Calu3 (cell line): ENCODE results near the gene CHD3. TPM values are rescaled to one million over a fixed set of nuclear protein-coding genes. Genes with fewer than 3 reads are reported as not detected.
A peak's percentile ranks its signal among the peaks of the same experiment; 100 is the strongest.

Source experiments
- BruUV-seq: library from RNA; stranded (reverse); fragments of 400-500 nt; replicated peaks from 2 replicates; lab custom pipeline; 2021; lab: Mats Ljungman, UMichigan
- CTCF ChIA-PET: fragments of 300-600 bp; sonication (Branson Sonifier 250); formaldehyde crosslinking; loops from one replicate; lab custom pipeline; 2022; ENCODE audit warnings: antibody characterized with exemption; lab: Charles Lee
- DNase-seq: peaks from one replicate; pipeline ENCODE4 v3.0.0; 2022
- H3K27ac Mint-ChIP-seq: one replicate; pipeline ENCODE4 v1.8.0; 2022; ENCODE audit warnings: mixed read lengths; ENCODE audit not compliant: unreplicated experiment
- H3K27me3 Mint-ChIP-seq: one replicate; pipeline ENCODE4 v1.8.0; 2022; ENCODE audit warnings: mixed read lengths; ENCODE audit not compliant: unreplicated experiment
- H3K36me3 Mint-ChIP-seq: one replicate; pipeline ENCODE4 v1.8.0; 2022; ENCODE audit warnings: mild to moderate bottlenecking, moderate library complexity, mixed read lengths; ENCODE audit not compliant: insufficient read depth, unreplicated experiment
- H3K4me1 Mint-ChIP-seq: one replicate; pipeline ENCODE4 v1.8.0; 2022; ENCODE audit warnings: mild to moderate bottlenecking, low read depth, mixed read lengths; ENCODE audit not compliant: unreplicated experiment
- H3K4me3 Mint-ChIP-seq: one replicate; pipeline ENCODE4 v1.8.0; 2022; ENCODE audit warnings: mild to moderate bottlenecking, low read depth, moderate library complexity, mixed read lengths; ENCODE audit not compliant: unreplicated experiment
- H3K9me3 Mint-ChIP-seq: one replicate; pipeline ENCODE4 v1.8.0; 2022; ENCODE audit warnings: low read depth, mixed read lengths; ENCODE audit not compliant: unreplicated experiment
- intact Hi-C: fragments of 100-400 bp; cut with micrococcal nuclease; formaldehyde crosslinking; loops from one replicate; pipeline ENCODE4 v1.10.0; 2022; ENCODE audit not compliant: unreplicated experiment
- total RNA-seq: library from RNA; stranded (reverse); gene quantifications from 2 replicates; pipeline ENCODE4 v1.2.3, GENCODE V29; 2022
- TF ChIP-seq, protein P1 (sequence below): fragments of 200-600 bp; IDR thresholded peaks from one replicate; pipeline ENCODE4 v1.8.0; 2022; ENCODE audit warnings: antibody characterized with exemption; ENCODE audit not compliant: unreplicated experiment

The CHD3 gene
- total RNA-seq, 1 experiment from 2014 or later: 116 TPM

DNA sequence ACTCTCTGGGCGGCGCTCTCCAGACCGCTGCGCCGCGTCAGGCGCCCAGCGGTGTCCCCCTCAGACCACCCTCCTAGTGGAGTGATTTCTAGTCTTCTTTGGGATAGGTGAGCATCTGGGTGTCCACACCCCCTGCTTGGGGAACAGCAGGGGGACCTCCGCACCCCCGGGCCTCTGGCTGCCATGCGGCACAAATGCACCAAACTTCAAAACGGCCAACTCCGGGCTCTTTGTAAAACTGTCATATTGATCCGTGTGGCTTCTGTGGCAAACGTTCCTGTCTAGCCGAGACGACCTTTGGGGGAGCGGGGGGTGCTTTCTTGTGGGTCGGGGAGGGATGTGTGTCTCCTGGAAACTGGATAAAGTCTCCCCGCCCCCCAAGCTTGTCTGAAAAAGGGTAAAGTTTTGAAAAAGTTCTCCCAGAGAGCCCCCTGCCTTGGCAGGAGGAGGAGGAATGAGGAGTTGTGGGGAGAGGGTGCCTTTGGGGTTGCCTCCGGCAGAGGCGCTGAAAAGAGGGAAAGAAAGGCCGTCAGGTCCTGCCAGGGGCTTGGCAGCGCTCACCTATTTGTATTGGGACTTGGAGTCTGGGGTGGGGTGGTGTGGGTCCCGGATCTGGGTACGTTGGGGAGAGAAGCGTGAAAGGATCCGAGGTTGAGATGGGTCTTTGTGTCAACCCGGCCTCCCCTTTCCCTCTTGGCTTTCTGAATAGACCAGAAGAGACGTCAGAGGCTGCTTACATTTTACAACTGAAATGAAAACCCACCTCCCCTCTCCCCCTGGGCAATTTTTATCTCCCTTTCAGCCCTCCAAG, 2.2 kb upstream of the CHD3 start:
- TF ChIP-seq, protein P1, sequence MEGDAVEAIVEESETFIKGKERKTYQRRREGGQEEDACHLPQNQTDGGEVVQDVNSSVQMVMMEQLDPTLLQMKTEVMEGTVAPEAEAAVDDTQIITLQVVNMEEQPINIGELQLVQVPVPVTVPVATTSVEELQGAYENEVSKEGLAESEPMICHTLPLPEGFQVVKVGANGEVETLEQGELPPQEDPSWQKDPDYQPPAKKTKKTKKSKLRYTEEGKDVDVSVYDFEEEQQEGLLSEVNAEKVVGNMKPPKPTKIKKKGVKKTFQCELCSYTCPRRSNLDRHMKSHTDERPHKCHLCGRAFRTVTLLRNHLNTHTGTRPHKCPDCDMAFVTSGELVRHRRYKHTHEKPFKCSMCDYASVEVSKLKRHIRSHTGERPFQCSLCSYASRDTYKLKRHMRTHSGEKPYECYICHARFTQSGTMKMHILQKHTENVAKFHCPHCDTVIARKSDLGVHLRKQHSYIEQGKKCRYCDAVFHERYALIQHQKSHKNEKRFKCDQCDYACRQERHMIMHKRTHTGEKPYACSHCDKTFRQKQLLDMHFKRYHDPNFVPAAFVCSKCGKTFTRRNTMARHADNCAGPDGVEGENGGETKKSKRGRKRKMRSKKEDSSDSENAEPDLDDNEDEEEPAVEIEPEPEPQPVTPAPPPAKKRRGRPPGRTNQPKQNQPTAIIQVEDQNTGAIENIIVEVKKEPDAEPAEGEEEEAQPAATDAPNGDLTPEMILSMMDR: no peak
- Mint-ChIP-seq H3K4me3 (no peak overlapping the region), H3K36me3 (peaks cover 17% of the 10 kb centered on the region), H3K27me3 (no peaks in the 10 kb centered on the region), H3K27ac (no peak overlapping the region), H3K9me3 (no peaks in the 10 kb centered on the region), H3K4me1 (peaks cover 8% of the 10 kb centered on the region)
- intact Hi-C loops: loop anchor here (10.0 kb wide), 1 partner anchor 48 kb away; the partner anchor contains the start of genes CNTROB and TRAPPC1
- BruUV-seq: no TSS peak
- CTCF ChIA-PET: no interaction called here
- DNase-seq: peak; percentile 36

DNA sequence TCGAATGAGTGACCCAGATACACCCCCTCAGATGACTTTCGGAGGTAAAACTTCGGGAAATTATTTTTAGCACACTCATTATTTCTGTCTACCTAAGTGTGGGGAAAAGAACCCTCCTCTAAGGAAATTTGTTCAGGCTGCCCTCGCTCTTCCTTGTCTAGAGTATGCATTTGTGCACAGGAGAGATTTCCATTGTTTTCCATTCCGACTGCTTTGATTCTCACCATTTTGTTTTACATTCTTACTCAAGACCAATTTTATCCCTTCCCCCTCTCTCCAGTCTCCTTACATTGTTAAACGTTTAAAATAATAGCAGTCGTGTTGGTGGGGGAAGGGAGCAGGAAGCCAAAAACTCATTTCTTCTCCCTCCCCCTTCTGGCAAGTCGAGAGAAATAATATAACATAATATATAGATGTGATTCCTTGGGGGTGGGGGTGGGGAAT, 1.5 kb upstream of the CHD3 start:
- CTCF ChIA-PET: no interaction called here
- intact Hi-C loops: loop anchor here (10.0 kb wide), 1 partner anchor 48 kb away; the partner anchor contains the start of genes CNTROB and TRAPPC1
- Mint-ChIP-seq H3K9me3 (no peaks in the 10 kb centered on the region), H3K36me3 (peaks cover 17% of the 10 kb centered on the region), H3K27ac (no peak overlapping the region), H3K27me3 (no peaks in the 10 kb centered on the region), H3K4me1 (peaks cover 8% of the 10 kb centered on the region), H3K4me3 (no peak overlapping the region)
- TF ChIP-seq, protein P1: no peak
- no peak for DNase-seq
- BruUV-seq: TSS peak; percentile 50

DNA sequence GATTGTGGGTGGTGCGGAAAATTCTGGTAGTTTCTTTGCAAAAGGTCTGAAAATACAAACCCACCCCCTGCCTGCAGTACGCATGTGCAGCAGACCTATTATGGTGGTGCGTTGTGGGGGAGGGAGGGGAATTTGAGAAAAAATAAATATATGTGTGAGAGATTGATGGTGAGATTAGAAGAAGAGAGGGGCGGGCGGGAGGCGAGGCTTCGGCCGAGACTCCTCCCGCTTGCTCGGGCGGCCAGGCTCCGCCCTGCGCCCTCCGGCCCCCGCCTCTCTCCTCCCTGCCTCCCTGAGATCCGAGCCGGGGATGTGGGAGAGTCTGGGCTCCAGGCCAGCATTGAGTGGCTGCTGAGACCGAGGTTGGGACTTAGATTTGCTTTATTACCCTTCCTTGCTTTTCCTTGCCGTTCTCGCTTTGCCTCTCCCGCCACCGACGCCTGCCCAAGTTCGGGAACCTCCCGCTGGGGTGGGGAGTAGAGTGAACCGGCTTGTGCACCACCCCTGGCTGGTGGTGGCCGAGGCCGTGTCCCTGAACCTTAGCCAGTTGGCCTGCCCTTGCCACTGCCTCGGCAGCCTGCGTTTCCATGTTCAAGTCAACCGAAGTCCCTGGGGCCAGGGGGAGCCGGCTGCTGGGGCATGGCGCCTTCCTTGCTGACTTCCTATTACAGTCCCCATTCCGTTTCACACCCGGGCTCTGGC, 956 bp upstream of the CHD3 start:
- Mint-ChIP-seq H3K4me3 (no peak overlapping the region), H3K27me3 (no peaks in the 10 kb centered on the region), H3K9me3 (no peaks in the 10 kb centered on the region), H3K4me1 (peaks cover 8% of the 10 kb centered on the region), H3K36me3 (peaks cover 17% of the 10 kb centered on the region), H3K27ac (no peak overlapping the region)
- intact Hi-C loops: loop anchor here (10.0 kb wide), 1 partner anchor 47 kb away; the partner anchor contains the start of genes CNTROB and TRAPPC1
- CTCF ChIA-PET: no interaction called here
- DNase-seq: peak; percentile 85
- TF ChIP-seq, protein P1: no peak
- BruUV-seq: no TSS peak

DNA sequence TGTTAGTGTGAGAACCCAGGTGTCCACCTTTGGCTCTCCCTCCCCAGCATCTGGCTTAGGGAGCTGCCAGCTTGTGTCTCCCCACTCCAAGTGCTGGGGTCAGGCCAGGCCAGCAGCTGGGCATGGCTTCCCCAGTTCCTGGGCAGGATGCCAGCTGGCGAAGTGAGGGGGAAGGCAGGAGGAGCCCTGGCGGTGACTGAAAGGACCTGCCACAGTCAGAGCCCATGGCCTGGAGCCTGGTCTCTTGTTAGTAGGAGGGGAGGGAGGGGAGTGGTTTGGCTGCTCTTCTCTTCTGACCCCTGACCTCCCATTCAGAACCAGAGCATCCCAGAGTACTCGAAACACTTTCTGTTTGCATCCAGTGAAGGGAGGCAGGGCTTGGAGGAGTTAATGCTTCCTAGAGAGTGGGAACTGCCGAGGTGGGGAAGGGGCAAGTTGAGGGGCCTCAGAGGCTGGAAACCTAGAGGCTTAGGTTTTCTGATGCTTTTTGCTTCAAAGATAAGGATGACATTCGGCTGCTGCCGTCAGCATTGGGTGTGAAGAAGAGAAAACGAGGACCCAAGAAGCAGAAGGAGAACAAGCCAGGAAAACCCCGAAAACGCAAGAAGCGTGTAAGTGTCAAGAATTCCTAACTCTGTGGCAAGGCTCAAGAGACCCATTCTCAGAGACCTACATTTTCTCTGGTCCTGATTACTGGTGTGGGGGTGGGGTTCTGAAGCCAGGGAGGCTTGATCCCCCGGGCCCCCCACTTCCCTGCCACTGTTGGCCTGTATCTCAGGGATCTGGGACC, 772 bp downstream of the CHD3 start:
- no peaks in the 10 kb centered on the region for H3K27me3 Mint-ChIP-seq
- intact Hi-C loops: loop anchor here (10.0 kb wide), 1 partner anchor 45 kb away; the partner anchor contains the start of genes CNTROB and TRAPPC1
- H3K4me3 Mint-ChIP-seq: no peak overlapping the region
- CTCF ChIA-PET: interaction anchor here (0.9 to 1.2 kb wide), 2 partner anchors 57 to 100 kb away, joined by 3 read pairs; no protein-coding TSS in a partner anchor
- peak; percentile 93 for DNase-seq
- no TSS peak for BruUV-seq
- no peaks in the 10 kb centered on the region for H3K9me3 Mint-ChIP-seq
- TF ChIP-seq, protein P1: peak; percentile 23
- peaks cover 8% of the 10 kb centered on the region for H3K4me1 Mint-ChIP-seq
- no peak overlapping the region for H3K27ac Mint-ChIP-seq
- peaks cover 10% of the 10 kb centered on the region for H3K36me3 Mint-ChIP-seq
